ENCODE data around the gene MXI1.
"Not testable (repeated sequence)": the region's sequence is repeated elsewhere in the genome, so short reads cannot be mapped to it uniquely, and the experiment has no call there.

MXI1 gene

GRCh38 chr10:110181911-110182310 is 25.5 kb upstream of the MXI1 start:
- DNase-seq (ENCODE audit: low read depth in 2 of 2) = no peak

GRCh38 chr10:110184398-110184797 is 23.0 kb upstream of the MXI1 start:
- no peak for DNase-seq (ENCODE audit: low read depth in 2 of 2)

- not testable (repeated sequence) for DNase-seq (ENCODE audit: low read depth in 2 of 2)
Observed at GRCh38 chr10:110185646-110186182, 21.7 kb upstream of the MXI1 start.

GRCh38 chr10:110190170-110190569 is 17.2 kb upstream of the MXI1 start:
- no peak for DNase-seq (ENCODE audit: low read depth in 2 of 2)

GRCh38 chr10:110192552-110192951 is 14.9 kb upstream of the MXI1 start:
- no peak for DNase-seq (ENCODE audit: low read depth in 2 of 2)

- no peak for DNase-seq (ENCODE audit: low read depth in 2 of 2)
Observed at GRCh38 chr10:110200503-110200902, 6.9 kb upstream of the MXI1 start.

- DNase-seq (ENCODE audit: low read depth in 2 of 2) = not testable (repeated sequence)
Observed at GRCh38 chr10:110201046-110201445, 6.4 kb upstream of the MXI1 start.

DNA sequence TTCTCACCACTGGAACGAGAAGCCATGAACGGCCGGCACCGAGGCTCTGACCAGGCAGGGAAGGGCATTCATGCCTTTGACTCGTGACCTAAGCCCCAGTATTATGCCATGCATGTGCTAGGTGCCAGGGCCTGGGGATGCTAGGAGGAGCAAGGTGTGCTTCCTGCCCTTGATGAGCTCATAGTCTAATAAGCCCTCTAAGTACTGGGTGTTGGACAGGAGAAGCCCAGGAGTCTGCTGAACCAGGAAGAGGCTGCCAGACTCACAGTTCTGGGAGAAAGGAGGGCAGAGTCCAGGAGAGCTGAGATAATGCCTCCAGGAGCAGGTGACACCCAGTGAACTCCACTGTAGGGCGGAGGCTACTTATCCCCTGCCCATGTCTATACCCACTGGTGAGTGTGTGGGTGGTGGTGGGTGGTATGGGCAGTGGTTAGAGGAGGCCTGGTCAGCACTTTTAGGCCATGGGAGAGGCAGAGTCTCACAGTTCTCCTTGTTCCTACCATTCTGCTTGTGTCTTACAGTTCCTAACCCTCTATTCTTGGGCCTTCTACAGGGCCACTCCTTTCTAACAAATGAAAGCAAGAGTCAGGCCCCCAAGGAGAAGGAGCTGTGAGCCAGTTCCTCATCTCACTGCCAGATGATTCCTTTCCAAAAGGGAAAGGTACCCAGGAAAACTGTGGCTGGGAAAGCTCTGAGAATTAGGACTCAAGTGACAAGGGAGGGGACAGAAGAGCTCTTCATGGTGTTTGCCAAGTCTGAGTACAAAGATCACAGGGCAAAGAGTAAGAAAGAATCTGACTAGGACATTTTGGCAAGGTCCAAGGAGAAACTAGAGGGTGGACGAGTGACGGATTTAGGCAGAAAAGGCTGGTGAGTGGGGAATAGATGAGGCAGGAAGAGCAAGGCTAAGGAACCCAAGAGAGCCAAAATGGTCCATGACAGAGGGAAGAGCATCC is 3.6 kb upstream of the MXI1 start:
- no peak for DNase-seq (ENCODE audit: low read depth in 2 of 2)

- DNase-seq (ENCODE audit: low read depth in 2 of 2) = no peak
Observed at GRCh38 chr10:110205051-110205675, 2.2 kb upstream of the MXI1 start.

DNA sequence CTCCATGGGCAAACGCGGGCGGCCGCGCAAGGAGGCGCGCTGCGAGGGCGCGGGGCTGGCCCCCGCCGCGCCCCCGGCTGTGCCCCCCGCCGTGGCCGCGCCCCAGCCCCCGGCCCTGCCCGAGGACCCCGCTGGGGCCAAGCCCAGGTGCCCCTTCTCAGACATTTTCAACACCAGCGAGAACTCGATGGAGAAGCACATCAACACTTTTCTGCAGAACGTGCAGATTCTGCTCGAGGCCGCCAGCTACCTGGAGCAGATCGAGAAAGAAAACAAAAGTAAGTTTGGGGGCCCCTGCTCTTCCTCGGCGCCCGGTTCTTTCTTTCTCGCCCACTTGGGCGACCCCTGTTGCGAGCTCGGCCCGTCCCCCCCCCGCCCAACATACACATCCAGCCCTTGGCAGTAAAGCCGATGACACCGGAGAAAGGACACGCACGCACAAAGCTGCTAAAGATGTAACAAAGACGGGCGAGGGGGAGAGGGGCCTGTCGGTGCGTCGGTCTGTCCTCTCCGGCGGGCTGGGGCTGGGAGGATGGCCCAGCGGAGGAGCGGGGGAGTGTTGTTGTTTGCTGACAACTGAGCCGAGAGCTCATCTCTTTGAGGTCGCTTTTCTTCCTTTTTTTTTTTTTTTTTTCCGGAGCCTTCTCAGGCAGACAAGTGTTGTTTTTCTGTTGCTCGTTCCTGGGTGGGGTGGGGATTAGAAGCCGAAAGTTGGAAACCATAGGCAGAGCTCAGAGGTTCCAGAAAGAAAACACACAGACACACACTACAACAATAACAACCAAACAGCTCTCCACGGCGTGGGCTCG is 604 bp downstream of the MXI1 start:
- DNase-seq (ENCODE audit: low read depth in 2 of 2) = no peak

- DNase-seq (ENCODE audit: low read depth in 2 of 2) = no peak
Observed at GRCh38 chr10:110208614-110209453, 1.4 kb downstream of the MXI1 start.

- DNase-seq (ENCODE audit: low read depth in 2 of 2) = no peak
Observed at GRCh38 chr10:110209454-110209925, 2.1 kb downstream of the MXI1 start.

- no peak for DNase-seq (ENCODE audit: low read depth in 2 of 2)
Observed at GRCh38 chr10:110209926-110210673, 2.7 kb downstream of the MXI1 start.

- DNase-seq (ENCODE audit: low read depth in 2 of 2) = peak; percentile 75 to 81
Observed at GRCh38 chr10:110210674-110211464, 3.5 kb downstream of the MXI1 start.

DNA sequence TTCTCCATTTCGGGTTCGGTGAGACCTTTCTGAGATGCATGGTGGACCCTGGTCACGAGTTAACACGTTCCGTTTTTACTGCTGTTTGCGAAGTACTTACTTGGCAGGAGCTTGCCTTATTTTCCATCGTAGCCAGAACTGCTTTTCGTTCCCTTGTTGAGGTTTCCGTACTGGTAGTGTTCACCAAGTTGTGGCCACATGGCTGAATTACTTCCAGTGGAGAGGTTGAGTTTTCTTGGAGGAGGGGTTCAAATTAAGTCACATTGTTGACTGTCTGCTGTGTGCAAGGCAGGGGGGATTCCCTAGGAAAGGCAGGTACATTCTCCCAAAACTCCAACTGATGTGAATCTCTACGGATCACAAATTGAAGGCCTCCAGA is 4.0 kb downstream of the MXI1 start:
- no peak for DNase-seq (ENCODE audit: low read depth in 2 of 2)

DNA sequence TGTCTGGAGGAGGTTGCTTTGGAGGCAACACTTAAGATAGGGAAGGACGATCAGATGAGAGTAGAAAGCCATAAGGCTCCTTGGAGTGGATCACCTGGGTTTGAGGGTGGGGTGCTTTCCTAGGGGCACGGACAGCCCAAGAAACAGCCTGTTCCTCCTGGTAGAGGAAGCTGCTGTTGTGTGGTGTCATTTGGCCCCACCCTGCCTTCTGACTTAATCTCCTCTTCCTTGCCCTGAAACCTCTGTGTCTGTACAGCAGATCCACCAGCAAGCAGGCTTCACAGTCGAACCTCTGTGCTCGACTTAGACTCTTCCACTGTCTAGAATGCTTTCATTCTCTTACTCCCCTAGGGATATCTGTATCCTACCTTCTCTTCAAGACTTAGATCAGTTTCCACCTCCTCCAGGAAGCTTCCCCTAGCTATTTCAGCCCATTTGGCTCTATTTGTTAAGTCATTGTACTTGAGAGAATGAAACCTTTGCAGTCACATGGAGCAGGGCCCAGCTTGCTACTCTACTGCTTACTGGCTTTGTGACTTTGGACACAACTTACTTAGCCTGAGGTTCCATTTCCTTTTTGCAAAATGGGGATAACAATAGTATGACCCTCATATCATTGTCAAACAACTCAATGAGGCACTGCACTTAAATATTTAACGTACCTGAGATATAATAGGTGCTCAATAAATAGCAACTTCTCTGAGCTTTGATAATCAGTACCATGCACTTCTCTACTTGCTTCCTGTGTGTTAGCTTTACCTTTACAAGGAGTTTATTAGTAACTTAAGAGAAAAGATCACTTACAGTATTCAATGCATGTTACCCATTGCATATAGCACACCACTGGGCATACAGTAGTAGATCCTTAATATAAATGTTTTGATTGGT is 5.0 kb downstream of the MXI1 start:
- DNase-seq (ENCODE audit: low read depth in 2 of 2) = no peak

DNA sequence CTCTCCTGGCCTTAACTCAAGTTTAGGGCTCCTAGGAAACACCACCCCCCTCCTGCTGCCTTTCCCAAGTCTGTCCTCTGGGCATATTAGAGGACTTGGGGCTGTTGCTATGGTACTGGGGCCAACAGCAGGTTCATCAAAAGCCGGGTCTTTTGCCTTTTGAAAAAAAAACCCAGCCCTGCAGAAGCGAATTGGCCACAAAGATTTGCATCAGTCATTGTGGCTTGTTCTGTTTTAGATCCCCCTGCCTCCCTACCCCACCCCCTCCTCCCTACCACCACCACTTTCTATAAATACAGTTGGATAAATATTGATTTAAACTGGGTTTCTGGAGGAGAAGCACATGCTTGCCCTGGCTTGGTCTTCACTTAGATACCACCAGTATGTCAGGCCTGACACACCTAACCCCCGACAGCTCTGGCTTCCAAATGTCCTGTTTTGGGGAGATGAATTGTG is 7.0 kb downstream of the MXI1 start:
- no peak for DNase-seq (ENCODE audit: low read depth in 2 of 2)

Data from stimulated activated CD8-positive, alpha-beta memory T cell treated with anti-CD3 and anti-CD28 coated beads, Interleukin-2, amount 100 ng/mL, for 1 hour (primary cell).